ENCODE measurements around the gene CERS1.

Gene CERS1

DNA sequence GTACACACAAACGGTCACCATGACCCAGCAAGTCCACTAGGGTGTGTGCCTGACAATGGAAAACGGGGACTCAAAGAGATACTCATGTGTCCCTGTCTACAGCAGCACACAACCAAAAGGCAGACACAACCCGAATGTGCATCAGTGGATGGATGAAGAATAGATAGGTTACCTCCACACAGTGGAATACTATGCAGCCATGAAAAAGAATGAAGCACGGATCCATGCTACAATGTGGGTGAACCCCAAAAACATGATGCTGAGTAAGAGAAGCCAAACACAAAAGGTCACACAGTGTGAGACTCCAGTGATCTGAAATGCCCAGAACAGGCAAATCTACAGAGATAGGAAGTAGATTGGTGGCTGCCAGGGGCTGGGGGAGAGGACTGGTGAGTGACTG is 9.0 kb downstream of the CERS1 start:
- Histone ChIP-seq H3K27ac (ENCODE audit: extremely low read depth, low read depth, low read length) (no peak overlapping the region), H3K4me1 (ENCODE audit: control insufficient read depth, insufficient read depth, low read length) (no peaks in the 10 kb centered on the region), H3K4me3 (ENCODE audit: low read depth, low read length) (no peak overlapping the region), H3K36me3 (ENCODE audit: control insufficient read depth in 2 of 2, insufficient read depth in 1 of 2, low read length in 2 of 2) (peaks cover 3 to 43% of the 10 kb centered on the region in 2 experiments; a peak in 2 of 3 replicates), H3K9me3 (ENCODE audit: control insufficient read depth, insufficient read depth, low read depth, low read length) (no peaks in the 10 kb centered on the region)
- TF ChIP-seq, protein P1, sequence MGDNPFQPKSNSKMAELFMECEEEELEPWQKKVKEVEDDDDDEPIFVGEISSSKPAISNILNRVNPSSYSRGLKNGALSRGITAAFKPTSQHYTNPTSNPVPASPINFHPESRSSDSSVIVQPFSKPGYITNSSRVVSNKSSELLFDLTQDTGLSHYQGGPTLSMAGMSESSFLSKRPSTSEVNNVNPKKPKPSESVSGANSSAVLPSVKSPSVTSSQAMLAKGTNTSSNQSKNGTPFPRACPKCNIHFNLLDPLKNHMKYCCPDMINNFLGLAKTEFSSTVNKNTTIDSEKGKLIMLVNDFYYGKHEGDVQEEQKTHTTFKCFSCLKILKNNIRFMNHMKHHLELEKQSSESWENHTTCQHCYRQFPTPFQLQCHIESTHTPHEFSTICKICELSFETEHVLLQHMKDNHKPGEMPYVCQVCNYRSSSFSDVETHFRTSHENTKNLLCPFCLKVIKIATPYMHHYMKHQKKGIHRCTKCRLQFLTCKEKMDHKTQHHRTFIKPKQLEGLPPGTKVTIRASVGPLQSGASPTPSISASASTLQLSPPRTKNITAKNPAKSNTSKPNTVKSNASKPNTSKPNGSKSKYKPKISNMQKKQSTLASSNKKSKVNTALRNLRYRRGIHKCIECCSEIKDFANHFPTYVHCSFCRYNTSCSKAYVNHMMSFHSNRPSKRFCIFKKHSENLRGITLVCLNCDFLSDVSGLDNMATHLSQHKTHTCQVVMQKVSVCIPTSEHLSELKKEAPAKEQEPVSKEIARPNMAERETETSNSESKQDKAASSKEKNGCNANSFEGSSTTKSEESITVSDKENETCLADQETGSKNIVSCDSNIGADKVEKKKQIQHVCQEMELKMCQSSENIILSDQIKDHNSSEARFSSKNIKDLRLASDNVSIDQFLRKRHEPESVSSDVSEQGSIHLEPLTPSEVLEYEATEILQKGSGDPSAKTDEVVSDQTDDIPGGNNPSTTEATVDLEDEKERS (tag by site-specific recombination; IDR thresholded peaks at IDR 0.05), result peak; percentile 67; the same call in 1 of the 2 replicates
- TF ChIP-seq, protein P2, sequence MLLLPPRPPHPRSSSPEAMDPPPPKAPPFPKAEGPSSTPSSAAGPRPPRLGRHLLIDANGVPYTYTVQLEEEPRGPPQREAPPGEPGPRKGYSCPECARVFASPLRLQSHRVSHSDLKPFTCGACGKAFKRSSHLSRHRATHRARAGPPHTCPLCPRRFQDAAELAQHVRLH (tag by site-specific recombination; IDR thresholded peaks at IDR 0.05), result peak; percentile 42; the same call in 1 of the 2 replicates
- no peak for TF ChIP-seq ZNF140 (tag by site-specific recombination; IDR thresholded peaks at IDR 0.05)
- TF ChIP-seq ZNF146 (tag by site-specific recombination; IDR thresholded peaks at IDR 0.05), result peak; percentile 100
- ChIA-PET CTCF (interaction anchor here (0.7 kb wide), 1 partner anchor 120 kb away, joined by 3 read pairs; no protein-coding TSS in a partner anchor), POLR2A (no interaction called here)

DNA sequence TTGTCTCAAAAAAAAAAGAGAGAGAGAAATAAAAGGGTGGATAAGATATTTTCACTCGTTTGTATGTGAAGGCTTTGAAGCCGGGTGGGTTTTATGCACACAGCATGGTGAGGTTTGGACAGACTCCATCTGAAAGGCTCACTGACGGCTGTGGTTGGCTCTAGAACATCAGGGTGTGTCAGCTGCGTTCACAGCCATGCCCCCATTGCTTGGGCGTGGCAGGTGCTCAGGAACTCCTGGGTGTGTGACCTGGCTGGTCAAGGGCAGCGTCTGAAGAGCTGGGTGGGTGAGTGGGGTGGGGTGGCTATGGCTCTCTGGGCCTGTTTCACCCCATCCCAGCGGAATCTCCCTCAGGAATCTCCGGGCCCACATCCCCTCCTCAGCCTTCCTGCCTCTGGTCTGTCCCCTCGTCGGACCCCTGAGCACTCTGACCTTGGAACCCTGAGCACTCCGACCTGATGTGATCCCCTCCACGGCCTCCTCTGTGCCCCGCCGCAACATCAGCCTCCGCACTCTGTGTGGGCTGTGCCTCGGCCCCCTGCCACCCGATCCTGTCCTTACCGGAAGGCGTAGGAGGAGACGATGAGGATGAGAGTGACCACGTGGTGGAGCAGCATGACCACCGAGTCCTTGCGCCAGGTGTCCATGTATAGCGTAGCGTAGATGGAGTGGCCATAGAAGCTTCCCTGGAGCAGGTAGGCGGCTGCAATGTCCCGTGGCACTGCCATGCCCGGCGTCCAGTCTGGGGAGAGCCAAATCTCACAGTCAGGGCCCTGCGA is 12.2 kb downstream of the CERS1 start:
- no peaks in the 10 kb centered on the region for H3K9me3 ChIP-seq (ENCODE audit: control insufficient read depth, insufficient read depth, low read depth, low read length)
- H3K36me3 ChIP-seq (ENCODE audit: control insufficient read depth in 2 of 2, insufficient read depth in 1 of 2, low read length in 2 of 2), result peaks cover 15 to 52% of the 10 kb centered on the region in 2 experiments; a peak in 2 of 3 replicates
- TF ChIP-seq KLF1 (tag by site-specific recombination; IDR thresholded peaks at IDR 0.05), result peak; percentile 67
- no peak for TF ChIP-seq ZBTB17 (tag by site-specific recombination; IDR thresholded peaks at IDR 0.05)
- H3K4me3 ChIP-seq (ENCODE audit: low read depth, low read length), result no peak overlapping the region
- CTCF ChIA-PET, result interaction anchor here (0.7 to 1.1 kb wide), 2 partner anchors 17 to 291 kb away, joined by 3 read pairs; no protein-coding TSS in a partner anchor
- no peaks in the 10 kb centered on the region for H3K4me1 ChIP-seq (ENCODE audit: control insufficient read depth, insufficient read depth, low read length)
- POLR2A ChIA-PET, result no interaction called here
- no peak overlapping the region for H3K27ac ChIP-seq (ENCODE audit: extremely low read depth, low read depth, low read length)

DNA sequence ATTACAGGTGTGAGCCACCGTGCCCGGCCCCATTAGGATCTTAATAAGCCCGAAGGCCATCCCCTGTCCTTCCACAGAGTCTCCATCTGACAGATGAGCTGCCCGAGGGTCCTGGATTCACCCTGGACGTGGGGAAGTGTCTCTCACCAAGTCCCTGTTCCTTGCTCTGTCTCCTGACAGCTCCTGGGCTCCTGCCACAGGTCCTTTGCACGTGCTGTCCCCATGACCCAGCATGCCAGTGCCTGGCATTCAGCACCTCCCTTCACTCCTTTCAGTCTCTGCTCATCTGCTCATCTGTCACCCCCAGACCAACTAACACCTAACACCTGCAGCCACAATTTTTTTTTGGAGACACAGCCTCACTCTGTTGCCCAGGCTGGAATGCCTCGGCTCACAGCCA is 14.5 kb downstream of the CERS1 start:
- Histone ChIP-seq H3K27ac (ENCODE audit: extremely low read depth, low read depth, low read length) (no peak overlapping the region), H3K4me3 (ENCODE audit: low read depth, low read length) (no peak overlapping the region), H3K4me1 (ENCODE audit: control insufficient read depth, insufficient read depth, low read length) (no peaks in the 10 kb centered on the region), H3K9me3 (ENCODE audit: control insufficient read depth, insufficient read depth, low read depth, low read length) (no peaks in the 10 kb centered on the region), H3K36me3 (ENCODE audit: control insufficient read depth in 2 of 2, insufficient read depth in 1 of 2, low read length in 2 of 2) (peaks cover 15 to 66% of the 10 kb centered on the region in 2 experiments; a peak in 2 of 3 replicates)
- CTCF ChIA-PET, result no interaction called here
- POLR2A ChIA-PET, result interaction anchor here (1.5 kb wide), 1 partner anchor 12 kb away, joined by 4 read pairs; no protein-coding TSS in a partner anchor
- no peak for TF ChIP-seq SETDB1 (IDR thresholded peaks at IDR 0.05; ENCODE audit: insufficient read length, low read length)
- TF ChIP-seq ZNF623 (tag by site-specific recombination; IDR thresholded peaks at IDR 0.05), result peak; percentile 96
- TF ChIP-seq ZNF626 (tag by site-specific recombination; IDR thresholded peaks at IDR 0.05), result no peak

DNA sequence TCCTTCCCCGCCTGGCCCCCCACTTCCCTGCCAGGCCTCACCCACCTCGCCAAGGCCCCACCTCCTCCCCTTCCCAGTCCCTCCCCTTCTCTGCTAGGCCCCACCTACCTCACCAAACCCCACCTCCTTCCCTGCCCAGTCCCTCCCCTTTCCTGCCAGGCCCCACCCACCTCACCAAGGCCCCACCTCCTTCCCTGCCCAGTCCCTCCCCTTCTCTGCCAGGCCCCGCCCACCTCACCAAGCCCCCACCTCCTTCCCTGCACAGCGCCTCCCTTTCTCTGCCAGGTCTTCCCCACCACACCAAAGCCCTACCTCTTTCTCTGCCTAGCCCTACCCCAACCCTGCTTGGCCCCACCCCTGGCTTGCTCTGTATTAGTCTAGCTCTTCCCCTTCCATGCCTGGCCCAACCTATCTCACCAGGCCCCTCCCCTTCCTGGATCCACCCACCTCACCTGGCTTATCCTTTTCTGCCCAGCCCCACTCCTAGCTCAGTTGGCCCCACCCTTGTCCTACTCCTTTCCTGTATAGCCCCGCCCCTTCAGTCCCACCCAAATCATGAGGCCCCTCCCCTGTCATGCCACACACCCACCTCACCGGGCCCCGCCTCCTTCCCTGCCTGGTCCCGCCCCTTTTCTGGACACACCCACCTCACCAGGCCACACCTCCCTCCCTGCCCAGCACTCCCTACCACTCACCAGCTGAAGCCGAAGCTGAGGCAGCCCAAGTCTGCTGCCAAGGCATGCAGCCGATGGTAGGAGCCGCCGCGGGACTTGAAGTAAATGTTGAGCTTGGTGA is 16.2 kb downstream of the CERS1 start:
- Histone ChIP-seq H3K27ac (ENCODE audit: extremely low read depth, low read depth, low read length) (no peak overlapping the region), H3K9me3 (ENCODE audit: control insufficient read depth, insufficient read depth, low read depth, low read length) (no peaks in the 10 kb centered on the region), H3K4me3 (ENCODE audit: low read depth, low read length) (no peak overlapping the region), H3K4me1 (ENCODE audit: control insufficient read depth, insufficient read depth, low read length) (no peaks in the 10 kb centered on the region), H3K36me3 (ENCODE audit: control insufficient read depth in 2 of 2, insufficient read depth in 1 of 2, low read length in 2 of 2) (peaks cover 20 to 76% of the 10 kb centered on the region in 2 experiments; a peak in 2 of 3 replicates)
- CTCF ChIA-PET, result interaction anchor here (0.5 to 1.2 kb wide), 4 partner anchors 8 to 432 kb away, joined by 3 to 4 read pairs (median 3); no protein-coding TSS in a partner anchor
- POLR2A ChIA-PET, result interaction anchor here (1.0 to 1.5 kb wide), 2 partner anchors 8 to 14 kb away, joined by 4 to 7 read pairs; no protein-coding TSS in a partner anchor
- no peak for TF ChIP-seq SCRT2 (tag by site-specific recombination; IDR thresholded peaks at IDR 0.05)
- TF ChIP-seq ZNF426 (tag by site-specific recombination; IDR thresholded peaks at IDR 0.05), result no peak
- no peak for TF ChIP-seq ZSCAN30 (tag by site-specific recombination; IDR thresholded peaks at IDR 0.05)
- no peak for TF ChIP-seq ZNF274 (IDR thresholded peaks at IDR 0.05; ENCODE audit: low read length)
- TF ChIP-seq ZNF274 (tag by site-specific recombination; IDR thresholded peaks at IDR 0.05; ENCODE audit: borderline replicate concordance), result no peak
- TF ChIP-seq, protein P3, sequence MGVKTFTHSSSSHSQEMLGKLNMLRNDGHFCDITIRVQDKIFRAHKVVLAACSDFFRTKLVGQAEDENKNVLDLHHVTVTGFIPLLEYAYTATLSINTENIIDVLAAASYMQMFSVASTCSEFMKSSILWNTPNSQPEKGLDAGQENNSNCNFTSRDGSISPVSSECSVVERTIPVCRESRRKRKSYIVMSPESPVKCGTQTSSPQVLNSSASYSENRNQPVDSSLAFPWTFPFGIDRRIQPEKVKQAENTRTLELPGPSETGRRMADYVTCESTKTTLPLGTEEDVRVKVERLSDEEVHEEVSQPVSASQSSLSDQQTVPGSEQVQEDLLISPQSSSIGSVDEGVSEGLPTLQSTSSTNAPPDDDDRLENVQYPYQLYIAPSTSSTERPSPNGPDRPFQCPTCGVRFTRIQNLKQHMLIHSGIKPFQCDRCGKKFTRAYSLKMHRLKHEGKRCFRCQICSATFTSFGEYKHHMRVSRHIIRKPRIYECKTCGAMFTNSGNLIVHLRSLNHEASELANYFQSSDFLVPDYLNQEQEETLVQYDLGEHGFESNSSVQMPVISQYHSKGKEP (tag by site-specific recombination; IDR thresholded peaks at IDR 0.05), result no peak
- TF ChIP-seq ZNF670 (tag by site-specific recombination; IDR thresholded peaks at IDR 0.05; ENCODE audit: low read depth), result no peak
- TF ChIP-seq ZNF600 (tag by site-specific recombination; IDR thresholded peaks at IDR 0.05), result 0 out of 2 replicates have a peak, but pooled peaks have one; percentile 26
- TF ChIP-seq SP7 (tag by site-specific recombination; IDR thresholded peaks at IDR 0.05), result no peak
- peak; percentile 98 for TF ChIP-seq KLF9 (tag by site-specific recombination; IDR thresholded peaks at IDR 0.05; ENCODE audit: low read depth)
- no peak for TF ChIP-seq ZNF155 (tag by site-specific recombination; IDR thresholded peaks at IDR 0.05)
- no peak for TF ChIP-seq ZBTB20 (tag by site-specific recombination; IDR thresholded peaks at IDR 0.05)

Data from HEK293 (cell line).